ENCODE measurements around the gene CAVIN2. TPM values are rescaled to one million over a fixed set of nuclear protein-coding genes. Genes with fewer than 3 reads are reported as not detected.
"Not testable (repeated sequence)": the region's sequence is repeated elsewhere in the genome, so short reads cannot be mapped to it uniquely, and the experiment has no call there.

CAVIN2 gene
- total RNA-seq, 1 donor from 2014 or later, result 119 TPM

DNA sequence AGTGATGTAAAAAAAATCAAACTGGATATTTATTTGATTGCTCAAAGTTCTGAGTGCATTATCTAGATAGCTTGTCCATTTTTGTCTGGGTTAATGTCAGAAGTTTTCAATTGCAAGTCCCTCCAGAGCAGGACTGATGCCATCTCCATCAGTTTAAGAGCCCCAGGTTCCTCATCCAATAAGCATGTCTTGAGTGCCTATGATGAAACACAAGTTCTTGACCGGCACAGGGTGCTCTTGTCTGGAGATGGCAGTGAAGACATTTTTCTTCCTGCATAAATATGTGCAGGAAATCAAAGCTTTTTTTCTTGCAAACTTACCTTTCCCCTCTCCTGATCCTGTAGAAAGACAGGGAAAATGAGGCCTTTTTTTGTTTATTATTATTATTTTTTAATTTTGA, 31.9 kb downstream of the CAVIN2 start:
- DNase-seq (no peak), ATAC-seq (no peak)
- intact Hi-C loops (cut with micrococcal nuclease), result no loop called here

DNA sequence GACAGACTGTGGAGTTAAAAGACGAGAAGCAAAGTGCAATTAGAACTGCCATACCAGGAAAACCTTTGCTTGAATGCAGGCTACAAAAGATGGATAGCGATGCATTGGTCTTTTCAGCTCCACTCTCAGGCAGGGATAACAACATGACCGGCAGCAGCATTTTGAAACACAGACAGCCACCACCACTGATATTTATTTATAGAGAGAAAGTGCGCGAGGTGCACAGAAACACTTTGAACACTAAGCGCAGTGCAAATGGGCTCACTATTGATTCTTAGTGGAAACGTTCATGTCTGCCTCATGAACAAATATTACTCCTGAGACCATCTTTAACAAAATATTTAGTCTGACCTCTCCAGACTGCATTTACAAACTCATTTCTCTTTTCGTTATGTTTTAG, 32.9 kb downstream of the CAVIN2 start:
- intact Hi-C loops (cut with micrococcal nuclease), result no loop called here
- ATAC-seq (no peak), DNase-seq (no peak)

DNA sequence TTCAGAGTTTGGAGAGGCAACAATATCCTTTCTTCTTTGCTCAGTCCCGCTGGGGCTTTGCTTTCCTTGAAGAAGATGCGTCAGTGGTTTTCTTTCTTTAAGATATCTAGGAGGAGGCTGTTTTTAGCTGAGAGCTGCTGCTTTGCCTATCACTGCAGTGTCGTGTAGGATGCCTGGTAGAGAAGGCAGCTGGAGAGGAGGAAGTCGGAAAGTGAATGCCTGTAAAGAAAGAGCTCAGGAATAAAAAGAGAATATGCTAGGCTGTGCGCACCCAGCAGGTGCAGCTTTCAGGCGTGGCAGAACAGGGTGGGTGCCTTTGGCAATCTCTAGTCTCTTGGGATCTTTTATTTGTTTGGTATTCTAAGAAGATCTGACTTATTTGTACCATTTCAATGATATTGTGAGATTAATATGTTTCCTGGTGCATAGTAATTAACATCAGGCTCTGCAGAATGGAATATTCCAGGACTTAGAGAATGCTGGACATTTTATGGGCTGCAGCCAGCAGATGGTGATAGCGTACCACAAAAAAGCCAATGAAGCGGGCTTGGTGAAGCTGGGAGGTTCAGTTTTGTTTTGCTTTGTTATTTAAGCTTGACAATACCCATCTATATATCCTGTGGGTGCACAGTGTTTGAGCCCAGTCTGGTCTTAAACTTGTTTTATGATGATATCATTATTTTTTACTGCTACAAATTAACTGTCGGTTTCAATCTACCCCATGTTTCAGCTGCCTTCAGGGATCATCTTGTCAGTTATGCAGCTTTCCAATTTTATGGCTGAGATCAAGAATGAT, 34.9 kb downstream of the CAVIN2 start:
- ATAC-seq (peak; percentile 86), DNase-seq (peak; percentile 57)
- intact Hi-C loops (cut with micrococcal nuclease), result loop anchor here (1.0 kb wide), 1 partner anchor 350 kb away; no protein-coding TSS in a partner anchor

DNA sequence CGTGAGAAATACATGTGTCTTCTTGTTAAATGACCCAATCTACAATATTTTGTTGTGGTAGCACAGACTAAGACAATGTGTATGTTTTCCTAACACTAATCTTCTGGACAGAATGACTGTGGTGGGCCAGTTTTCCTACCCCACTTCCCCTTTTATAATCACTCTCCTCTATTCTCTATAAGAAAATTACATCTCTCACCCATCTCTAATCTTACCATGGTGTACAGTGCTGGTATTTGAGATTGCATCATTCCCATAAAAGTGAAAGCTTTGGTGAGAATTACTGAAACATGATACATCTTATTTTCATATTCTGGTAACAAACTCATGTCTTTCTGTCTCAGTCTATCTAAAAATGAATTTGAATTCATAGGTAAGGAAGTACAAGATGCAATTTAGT, 40.5 kb downstream of the CAVIN2 start:
- DNase-seq (no peak), ATAC-seq (no peak)
- intact Hi-C loops (cut with micrococcal nuclease), result no loop called here

DNA sequence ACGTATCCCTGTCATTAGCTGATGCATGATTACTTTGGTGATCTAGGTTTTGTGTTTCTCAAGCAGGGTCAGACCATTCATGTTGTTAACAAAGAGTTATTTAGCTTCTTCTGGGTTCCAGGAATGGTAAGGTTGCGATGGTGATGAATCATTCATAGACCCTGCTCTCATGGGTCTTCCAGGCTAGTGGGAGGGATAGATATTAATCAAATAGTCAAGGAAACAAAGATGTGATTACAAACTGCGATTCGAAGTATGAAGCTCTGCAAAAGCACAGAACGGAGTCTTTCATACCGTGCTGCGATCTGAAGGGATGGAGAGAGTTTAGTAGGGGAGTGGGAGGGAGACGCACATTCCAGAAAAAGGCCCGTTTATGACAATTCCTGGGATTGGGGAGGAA, 42.1 kb downstream of the CAVIN2 start:
- ATAC-seq, result no peak
- no peak for DNase-seq
- intact Hi-C loops (cut with micrococcal nuclease), result no loop called here

DNA sequence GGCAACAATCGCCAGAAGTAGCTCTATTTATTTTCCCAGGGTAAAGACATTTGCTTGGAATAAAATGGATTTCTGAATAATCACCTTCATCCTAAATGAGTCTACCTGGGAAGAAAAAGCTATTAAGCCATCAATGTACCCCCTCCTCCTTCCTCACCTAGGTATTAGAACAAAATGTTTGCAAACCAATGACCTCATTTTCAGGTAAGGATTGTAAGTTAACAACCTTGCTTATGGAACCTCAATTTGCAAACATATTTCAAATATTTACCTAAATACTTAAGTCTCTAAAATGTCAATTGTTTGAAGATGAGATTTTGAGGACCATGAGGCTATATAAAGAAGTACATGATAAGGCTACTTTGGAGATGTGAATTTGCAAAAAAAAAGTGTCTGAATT, 43.9 kb downstream of the CAVIN2 start:
- no peak for ATAC-seq
- intact Hi-C loops (cut with micrococcal nuclease), result no loop called here
- no peak for DNase-seq

DNA sequence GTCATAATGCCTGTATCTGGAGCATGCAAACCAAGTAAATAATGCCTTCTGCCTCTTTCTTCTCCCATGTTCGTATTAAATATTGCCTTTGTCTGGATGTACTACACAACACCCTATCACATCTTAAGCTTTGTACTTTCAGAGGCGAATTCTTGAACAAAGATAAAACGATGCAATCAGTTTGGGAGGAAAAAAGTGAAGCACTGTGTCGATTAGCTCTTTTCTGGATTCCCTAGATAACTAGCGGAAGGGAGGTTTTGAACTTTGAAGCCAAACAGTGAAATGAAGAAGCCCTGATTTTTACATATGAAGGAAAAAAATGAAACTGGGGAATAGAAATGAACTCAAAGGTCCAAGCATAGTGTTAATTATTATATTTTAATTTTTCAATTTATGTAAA, 44.7 kb downstream of the CAVIN2 start:
- intact Hi-C loops (cut with micrococcal nuclease), result no loop called here
- no peak for DNase-seq
- no peak for ATAC-seq

DNA sequence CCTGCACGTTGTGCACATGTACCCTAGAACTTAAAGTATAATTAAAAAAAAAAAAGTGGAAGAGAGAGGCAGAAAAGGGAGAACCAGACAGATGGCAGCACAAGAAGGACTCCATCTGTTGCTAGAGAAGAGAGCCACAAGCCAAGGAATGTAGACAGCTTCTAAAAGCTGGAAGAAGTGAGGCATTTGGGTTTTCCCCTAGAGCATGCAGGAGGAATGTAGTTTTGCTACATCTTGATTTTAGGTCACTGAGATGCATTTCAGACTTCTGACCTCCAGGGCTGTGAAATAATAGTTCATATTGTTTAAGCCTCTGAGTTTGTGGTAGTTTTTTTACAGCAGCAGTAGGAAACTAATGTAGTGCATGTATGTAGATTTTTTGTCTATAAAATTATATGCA, 46.0 kb downstream of the CAVIN2 start:
- intact Hi-C loops (cut with micrococcal nuclease), result no loop called here
- ATAC-seq, result no peak
- no peak for DNase-seq

DNA sequence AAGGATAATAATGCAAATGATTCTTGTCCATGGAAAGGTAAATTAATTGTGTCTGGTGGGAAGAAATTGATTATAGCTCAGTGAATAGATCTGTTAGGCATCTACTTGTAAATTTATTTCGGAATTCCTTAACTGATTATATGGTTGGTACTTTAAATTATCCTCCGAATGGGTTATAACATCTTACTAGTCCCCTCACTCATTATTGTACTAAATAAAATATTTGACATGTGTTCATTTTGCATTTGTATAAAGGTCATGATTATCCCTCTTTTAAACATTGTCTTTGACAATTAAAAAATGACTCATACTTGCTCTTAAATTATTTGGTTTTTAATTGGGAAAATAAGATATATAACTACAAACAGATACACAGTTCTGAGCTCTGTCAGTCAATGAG, 47.4 kb downstream of the CAVIN2 start:
- intact Hi-C loops (cut with micrococcal nuclease), result no loop called here
- ATAC-seq (no peak), DNase-seq (no peak)

DNA sequence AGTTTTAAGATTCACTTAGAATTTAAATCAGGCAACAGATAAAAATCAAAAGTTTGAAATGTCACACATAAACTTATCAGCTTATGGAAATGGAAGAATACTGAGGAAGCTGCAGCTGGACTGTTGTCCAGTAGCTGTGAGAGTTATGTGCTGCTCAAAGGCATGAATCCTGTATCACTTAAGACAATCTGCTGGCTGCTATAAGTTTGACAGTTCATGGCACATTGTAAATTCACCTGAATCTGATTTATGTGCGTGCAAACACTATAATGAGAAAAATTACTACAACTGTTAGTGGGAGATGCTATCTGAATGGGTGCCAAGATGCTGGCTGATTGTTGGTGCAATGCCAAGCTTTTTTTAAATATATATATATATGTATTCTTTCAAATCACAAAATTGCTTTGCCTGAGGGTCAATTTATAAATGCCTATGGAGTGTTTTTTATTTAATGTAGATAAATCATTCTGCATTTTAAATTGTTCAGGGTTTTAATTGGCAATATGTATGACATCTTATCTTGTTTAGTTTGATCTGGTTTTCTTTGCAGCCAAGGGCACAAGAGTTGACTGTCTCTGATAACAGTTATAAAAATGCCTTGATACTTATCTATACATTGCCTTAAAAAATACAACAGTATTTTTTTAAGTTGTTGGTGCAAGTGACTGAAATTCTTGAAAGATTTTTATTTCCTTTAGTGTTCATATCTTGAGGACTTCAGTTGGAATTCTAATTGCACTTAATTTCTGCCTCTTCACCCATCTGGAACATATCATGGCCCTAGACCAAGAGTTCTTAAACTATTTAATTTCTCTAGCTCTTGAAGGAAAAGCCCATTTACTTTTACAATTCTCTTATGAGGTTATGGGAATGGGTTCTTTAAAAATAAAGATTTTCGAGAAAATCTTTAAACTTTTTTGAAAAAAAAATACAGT, 48.7 kb downstream of the CAVIN2 start:
- no peak for ATAC-seq
- no peak for DNase-seq
- intact Hi-C loops (cut with micrococcal nuclease), result no loop called here

DNA sequence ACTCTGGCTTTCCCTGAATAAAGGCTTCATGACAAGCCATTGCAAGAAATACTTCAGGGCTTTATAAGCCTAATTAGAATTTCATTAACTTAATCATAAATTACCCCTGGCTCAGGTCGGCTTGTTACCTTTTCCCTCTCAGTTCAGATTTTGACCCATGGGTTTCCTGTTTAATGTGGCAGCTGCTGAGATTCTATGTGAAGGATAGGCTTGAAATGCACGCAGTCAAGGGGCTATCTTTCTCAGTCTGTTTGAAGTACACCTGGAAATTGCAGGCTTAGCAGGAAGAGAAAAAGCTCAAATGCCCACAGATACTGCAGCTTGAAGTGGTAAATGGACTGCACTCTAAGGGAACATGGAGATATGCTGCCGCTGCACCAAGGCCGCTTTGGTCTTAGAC, 49.4 kb downstream of the CAVIN2 start:
- intact Hi-C loops (cut with micrococcal nuclease), result no loop called here
- ATAC-seq (no peak), DNase-seq (no peak)

DNA sequence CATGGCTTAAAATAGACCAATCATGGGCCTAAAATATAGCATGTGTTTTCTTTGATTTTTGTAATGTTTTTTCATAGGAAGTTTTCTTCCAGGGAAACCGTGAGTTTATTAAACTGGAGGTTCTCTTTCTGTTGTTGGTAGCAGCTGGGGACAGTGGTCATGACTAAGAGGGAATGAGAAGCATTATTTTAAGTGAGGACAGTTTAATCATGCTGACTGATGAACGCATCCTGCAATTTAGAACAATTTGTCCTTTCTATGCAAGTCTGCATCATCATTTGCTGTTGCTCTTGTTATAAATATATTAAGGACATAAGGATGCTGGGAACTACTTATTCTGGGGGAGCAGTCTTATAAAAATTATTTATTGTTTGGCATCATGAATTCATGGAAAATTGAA, 51.2 kb downstream of the CAVIN2 start:
- ATAC-seq, result no peak
- no peak for DNase-seq
- intact Hi-C loops (cut with micrococcal nuclease), result no loop called here

DNA sequence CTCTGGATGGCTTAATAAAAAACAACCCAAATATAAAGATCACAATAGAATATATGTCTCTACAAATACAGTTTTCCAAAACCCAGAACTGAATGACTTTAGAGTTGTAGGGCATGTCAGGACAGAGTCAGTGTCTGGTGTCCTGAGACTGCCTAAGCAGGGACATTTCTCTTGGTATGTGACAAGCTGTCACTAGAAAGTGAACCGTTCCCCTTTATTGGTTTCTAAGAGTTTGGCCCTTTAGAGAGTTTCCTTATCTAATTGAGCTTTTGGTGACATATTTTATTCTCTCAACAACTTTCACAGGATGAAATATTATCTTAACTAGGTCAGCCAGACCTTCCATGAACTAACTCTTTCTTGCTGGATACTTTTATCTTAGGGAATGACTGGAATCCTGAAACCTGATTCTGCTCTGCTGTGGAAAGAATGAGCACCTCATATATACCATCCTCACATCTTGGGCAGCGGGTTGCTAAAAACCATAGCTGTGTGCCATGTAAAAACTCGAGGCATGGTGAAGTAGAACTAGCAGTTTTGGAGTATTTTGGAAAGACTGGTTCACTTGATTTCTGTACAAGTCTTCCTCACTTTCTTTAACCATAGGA, 54.8 kb downstream of the CAVIN2 start:
- DNase-seq, result no peak
- intact Hi-C loops (cut with micrococcal nuclease), result no loop called here
- no peak for ATAC-seq

DNA sequence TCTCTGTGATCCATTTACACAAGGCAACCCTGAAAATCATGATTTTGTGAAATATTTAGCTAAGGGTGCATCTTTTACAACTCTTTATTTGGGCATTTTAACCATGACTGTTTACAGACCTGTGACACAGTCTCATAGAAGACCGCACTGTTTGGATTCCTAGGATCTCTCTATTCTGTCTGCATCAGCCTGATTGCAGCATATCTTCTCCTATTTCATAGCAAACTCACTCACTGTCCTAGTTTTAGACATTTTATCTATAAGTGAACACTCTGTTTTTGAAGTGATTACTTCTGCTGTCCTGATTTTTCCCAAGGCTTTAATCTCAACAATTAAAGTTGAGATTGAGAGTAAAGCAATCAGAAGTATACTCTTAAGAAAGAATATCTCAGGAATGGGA, 56.2 kb downstream of the CAVIN2 start:
- intact Hi-C loops (cut with micrococcal nuclease), result no loop called here
- ATAC-seq, result no peak
- DNase-seq, result no peak

DNA sequence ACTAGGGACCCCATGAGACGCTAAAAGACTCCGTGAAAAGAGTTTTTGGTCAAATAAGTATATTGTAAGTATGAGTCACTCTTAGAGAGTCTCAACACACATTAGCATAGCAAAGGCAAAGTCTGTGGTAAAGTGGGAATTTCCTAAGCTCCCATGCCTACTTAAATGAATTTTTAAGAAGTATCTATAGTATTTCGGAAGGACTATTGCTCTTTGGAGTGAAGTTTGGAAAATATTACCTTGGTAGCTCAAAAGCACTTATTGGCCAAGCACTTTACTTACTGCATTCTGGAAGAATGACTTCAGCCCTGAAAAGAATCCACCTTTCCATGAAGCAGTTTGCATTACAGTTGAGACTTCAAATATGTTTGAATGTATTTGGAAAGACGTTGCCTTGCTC, 57.1 kb downstream of the CAVIN2 start:
- intact Hi-C loops (cut with micrococcal nuclease), result no loop called here
- no peak for ATAC-seq
- DNase-seq, result no peak

DNA sequence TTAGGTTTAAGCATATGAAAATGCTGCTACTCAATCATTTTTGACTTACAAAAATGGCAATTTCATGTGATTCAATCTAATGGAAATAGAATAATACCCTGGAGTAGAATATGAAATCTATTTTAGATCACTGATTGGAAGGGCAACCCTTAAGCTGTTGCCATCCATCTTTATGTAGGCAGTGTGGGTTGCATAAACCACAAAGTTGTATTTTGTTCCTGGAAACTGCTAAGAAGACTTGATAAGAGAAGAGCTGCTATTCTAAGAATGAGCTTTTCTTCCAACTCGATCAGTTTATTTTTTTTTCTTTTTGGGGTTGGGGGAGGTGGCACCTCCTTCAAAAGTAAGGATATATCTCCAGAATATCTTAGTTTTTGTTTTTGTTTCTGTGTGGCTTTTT, 60.2 kb downstream of the CAVIN2 start:
- DNase-seq (no peak), ATAC-seq (no peak)
- intact Hi-C loops (cut with micrococcal nuclease), result no loop called here

DNA sequence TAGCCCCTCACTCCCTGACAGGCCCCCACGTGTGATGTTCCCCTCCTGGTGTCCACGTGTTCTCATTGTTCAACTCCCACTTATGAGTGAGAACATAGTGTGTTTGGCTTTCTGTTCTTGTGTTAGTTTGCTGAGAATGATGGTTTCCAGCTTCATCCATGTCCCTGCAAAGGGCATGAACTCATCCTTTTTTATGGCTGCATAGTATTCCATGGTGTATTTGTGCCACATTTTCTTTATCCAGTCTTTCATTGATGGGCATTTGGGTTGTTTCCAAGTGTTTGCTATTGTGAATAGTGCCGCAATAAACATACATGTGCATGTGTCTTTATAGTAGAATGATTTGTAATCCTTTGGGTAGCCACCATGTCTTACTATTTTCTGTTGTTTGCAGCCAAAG, 61.2 kb downstream of the CAVIN2 start:
- intact Hi-C loops (cut with micrococcal nuclease); ATAC-seq; DNase-seq: not testable (repeated sequence)

Measured in left ventricle myocardium superior (tissue), 1 donor.